HFF-Myc (cell line): ENCODE measurements around the gene KRTAP10-11.

Source experiments
- DNase-seq: peaks from one replicate; pipeline ENCODE4 v3.0.0-alpha.2; 2011; ENCODE audit warnings: low read depth; ENCODE audit errors: extremely low read depth
- H3K4me3 ChIP-seq: replicated peaks from 2 replicates; pipeline ENCODE4 v1.5.1; 2011; ENCODE audit warnings: low read depth, mild to moderate bottlenecking, control low read depth, low read length
- TF ChIP-seq, protein P1 (sequence below): IDR thresholded peaks from 2 replicates; pipeline ENCODE4 v1.5.1; 2012; ENCODE audit warnings: mild to moderate bottlenecking, low read depth, low read length, control low read depth; ENCODE audit errors: missing control alignments

Gene KRTAP10-11

GRCh38 chr21:44644878-44645277 is 1.3 kb upstream of the KRTAP10-11 start:
- no peak for DNase-seq
- TF ChIP-seq, protein P1, sequence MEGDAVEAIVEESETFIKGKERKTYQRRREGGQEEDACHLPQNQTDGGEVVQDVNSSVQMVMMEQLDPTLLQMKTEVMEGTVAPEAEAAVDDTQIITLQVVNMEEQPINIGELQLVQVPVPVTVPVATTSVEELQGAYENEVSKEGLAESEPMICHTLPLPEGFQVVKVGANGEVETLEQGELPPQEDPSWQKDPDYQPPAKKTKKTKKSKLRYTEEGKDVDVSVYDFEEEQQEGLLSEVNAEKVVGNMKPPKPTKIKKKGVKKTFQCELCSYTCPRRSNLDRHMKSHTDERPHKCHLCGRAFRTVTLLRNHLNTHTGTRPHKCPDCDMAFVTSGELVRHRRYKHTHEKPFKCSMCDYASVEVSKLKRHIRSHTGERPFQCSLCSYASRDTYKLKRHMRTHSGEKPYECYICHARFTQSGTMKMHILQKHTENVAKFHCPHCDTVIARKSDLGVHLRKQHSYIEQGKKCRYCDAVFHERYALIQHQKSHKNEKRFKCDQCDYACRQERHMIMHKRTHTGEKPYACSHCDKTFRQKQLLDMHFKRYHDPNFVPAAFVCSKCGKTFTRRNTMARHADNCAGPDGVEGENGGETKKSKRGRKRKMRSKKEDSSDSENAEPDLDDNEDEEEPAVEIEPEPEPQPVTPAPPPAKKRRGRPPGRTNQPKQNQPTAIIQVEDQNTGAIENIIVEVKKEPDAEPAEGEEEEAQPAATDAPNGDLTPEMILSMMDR: no peak
- H3K4me3 ChIP-seq: no peak overlapping the region

GRCh38 chr21:44647222-44647552 is 973 bp downstream of the KRTAP10-11 start:
- no peak for DNase-seq
- TF ChIP-seq, protein P1: no peak
- H3K4me3 ChIP-seq: no peak overlapping the region

- no peak for DNase-seq
- no peak overlapping the region for H3K4me3 ChIP-seq
- TF ChIP-seq, protein P1: no peak
Measured at GRCh38 chr21:44648557-44649311, 2.5 kb downstream of the KRTAP10-11 start.

- TF ChIP-seq, protein P1: no peak
- no peak overlapping the region for H3K4me3 ChIP-seq
- DNase-seq: no peak
Measured at GRCh38 chr21:44649521-44650100, 3.4 kb downstream of the KRTAP10-11 start.

DNA sequence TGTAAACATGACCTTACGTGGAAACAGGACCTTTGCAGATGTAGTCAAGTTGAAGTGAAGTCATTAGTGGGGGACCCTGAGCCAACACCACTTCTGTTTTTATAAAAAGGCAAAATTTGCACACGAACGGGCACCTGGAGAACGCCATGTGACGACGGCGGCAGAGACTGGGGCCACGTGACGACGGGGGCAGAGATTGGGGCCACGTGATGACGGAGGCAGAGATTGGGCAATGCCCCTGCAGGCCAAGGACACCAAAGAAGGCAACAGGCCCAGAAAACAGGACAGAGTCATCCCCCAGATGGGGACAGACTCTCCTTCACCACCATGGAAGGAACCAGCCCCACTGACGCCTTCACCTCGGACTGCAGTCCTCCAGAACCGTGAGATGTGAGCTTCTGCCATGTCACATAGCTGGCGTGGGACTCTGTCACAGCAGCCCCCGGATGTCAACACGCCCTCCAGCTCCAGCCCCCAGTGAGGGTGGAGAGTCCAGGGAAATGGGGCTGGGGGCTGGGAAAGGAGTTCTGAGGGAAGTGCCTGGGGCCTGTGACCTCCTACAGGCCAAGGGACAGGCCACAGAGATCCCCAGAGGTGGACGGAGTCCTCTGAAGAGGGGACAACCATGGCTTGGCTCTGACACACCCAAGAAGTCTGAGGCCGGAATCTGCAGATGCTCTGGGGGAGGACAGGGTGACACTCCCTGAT is 4.2 kb downstream of the KRTAP10-11 start:
- no peak overlapping the region for H3K4me3 ChIP-seq
- TF ChIP-seq, protein P1: no peak
- DNase-seq: no peak

DNA sequence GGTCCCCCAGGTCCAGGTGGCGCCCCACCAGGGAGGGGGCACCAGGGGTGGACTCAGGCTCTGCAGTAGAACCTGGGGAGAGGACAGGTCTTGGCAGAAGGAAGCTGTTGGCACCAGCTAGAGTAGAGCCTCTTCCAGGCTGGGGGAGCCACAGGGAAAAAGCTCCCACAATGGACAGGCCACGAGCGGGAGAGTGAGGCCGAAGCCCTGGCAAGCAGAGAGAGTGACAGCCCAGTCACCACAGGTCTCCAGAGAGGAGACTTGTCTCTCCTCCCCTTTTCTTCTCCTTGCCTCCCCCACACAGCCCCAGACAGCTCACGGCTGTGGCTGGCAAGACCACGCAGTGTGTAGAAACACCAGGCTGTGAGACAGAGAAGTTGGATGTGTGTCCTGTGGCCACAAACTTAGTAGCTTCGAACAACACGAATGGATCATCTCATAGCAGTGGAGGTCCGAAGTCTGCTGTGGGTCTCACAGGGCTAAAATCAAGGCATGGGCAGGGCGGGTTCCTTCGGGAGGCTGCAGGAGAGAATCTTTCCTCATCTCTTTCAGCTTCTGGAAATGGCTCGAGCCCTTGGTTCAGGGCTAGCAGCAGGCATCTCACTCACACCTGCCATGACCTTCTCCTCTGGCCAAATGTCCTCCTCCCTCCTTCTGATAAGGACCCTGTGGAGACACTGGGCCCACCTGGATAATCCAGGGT is 4.9 kb downstream of the KRTAP10-11 start:
- TF ChIP-seq, protein P1: no peak
- no peak for DNase-seq
- no peak overlapping the region for H3K4me3 ChIP-seq
